22Rv1 (cell line): ENCODE results near the gene TPK1.

ENCODE experiments used
- CTCF ChIP-seq: fragments of 450-650 bp; IDR thresholded peaks from 2 replicates; pipeline ENCODE4 v1.5.1; 2017; ENCODE audit warnings: mild to moderate bottlenecking
- ZFX ChIP-seq: fragments of 450-650 bp; IDR thresholded peaks from 2 replicates; pipeline ENCODE4 v1.6.1; 2017; ENCODE audit warnings: antibody characterized with exemption, borderline replicate concordance

GRCh38 chr7:144641389-144642044 is 194.3 kb downstream of the TPK1 start:
- no peak for TF ChIP-seq CTCF
- no peak for TF ChIP-seq ZFX
